Measurements from ENCODE around the gene FKBP15.

DNA sequence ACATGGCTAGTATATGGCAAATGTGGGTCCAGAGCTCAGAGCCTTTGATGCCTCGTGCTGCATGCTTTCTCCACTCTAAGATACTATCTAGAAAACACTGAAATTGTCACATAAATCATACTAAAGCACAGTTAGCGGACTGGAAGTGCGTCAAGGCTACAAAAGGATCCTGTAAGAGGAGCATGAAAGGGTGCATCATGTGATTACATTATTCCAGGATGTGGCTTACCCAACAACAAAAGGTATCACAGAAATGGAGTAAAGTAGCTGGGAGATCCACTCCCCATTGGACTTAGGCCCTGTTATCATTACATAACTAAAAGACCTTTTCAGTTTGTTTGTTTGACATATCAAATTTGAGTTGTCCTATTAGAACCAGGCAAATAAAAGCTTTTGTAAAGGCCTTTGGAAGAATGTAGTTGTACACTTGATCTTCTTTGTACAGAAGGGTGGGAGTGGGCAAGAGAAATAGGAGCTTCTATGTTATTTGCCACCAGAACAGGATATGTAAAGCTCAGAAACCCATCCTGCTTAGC is 7.1 kb upstream of the FKBP15 start:
- TF ChIP-seq, protein P1, sequence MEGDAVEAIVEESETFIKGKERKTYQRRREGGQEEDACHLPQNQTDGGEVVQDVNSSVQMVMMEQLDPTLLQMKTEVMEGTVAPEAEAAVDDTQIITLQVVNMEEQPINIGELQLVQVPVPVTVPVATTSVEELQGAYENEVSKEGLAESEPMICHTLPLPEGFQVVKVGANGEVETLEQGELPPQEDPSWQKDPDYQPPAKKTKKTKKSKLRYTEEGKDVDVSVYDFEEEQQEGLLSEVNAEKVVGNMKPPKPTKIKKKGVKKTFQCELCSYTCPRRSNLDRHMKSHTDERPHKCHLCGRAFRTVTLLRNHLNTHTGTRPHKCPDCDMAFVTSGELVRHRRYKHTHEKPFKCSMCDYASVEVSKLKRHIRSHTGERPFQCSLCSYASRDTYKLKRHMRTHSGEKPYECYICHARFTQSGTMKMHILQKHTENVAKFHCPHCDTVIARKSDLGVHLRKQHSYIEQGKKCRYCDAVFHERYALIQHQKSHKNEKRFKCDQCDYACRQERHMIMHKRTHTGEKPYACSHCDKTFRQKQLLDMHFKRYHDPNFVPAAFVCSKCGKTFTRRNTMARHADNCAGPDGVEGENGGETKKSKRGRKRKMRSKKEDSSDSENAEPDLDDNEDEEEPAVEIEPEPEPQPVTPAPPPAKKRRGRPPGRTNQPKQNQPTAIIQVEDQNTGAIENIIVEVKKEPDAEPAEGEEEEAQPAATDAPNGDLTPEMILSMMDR (IDR thresholded peaks at IDR 0.05; ENCODE audit: extremely low read depth in 1 of 2, insufficient read depth in 1 of 2, low read depth in 1 of 2, low read length in 2 of 2): no peak
- TF ChIP-seq POLR2A (IDR thresholded peaks at IDR 0.05; ENCODE audit: low read depth, low read length): no peak
- no peak for TF ChIP-seq EZH2 (IDR thresholded peaks at IDR 0.05; ENCODE audit: borderline replicate concordance, low read depth, low read length, severe bottlenecking)
- no peak for TF ChIP-seq MAX (IDR thresholded peaks at IDR 0.05; ENCODE audit: insufficient read depth, insufficient read length)
- TF ChIP-seq JUN (IDR thresholded peaks at IDR 0.05; ENCODE audit: borderline replicate concordance, insufficient read depth, insufficient read length, low read depth): no peak
- no peak for TF ChIP-seq POLR2AphosphoS5 (IDR thresholded peaks at IDR 0.05; ENCODE audit: insufficient read depth, low read depth, low read length)
- no peak for TF ChIP-seq FOS (IDR thresholded peaks at IDR 0.05; ENCODE audit: borderline replicate concordance, insufficient read depth, low read length)

Measured in endothelial cell of umbilical vein (primary cell).